VCaP (cell line): Measurements from ENCODE around the gene MTMR2.
A peak's percentile ranks its signal among the peaks of the same experiment; 100 is the strongest.

Experiments used
- H3K27ac ChIP-seq: fragments of 450-650 bp; 2 replicates; pipeline ENCODE4 v1.5.1; 2017
- TF ChIP-seq, protein P1 (sequence below): fragments of 450-650 bp; conservative IDR thresholded peaks from 2 replicates; pipeline ENCODE4 v1.5.1; 2017; ENCODE audit warnings: mild to moderate bottlenecking, moderate library complexity

Gene MTMR2

DNA sequence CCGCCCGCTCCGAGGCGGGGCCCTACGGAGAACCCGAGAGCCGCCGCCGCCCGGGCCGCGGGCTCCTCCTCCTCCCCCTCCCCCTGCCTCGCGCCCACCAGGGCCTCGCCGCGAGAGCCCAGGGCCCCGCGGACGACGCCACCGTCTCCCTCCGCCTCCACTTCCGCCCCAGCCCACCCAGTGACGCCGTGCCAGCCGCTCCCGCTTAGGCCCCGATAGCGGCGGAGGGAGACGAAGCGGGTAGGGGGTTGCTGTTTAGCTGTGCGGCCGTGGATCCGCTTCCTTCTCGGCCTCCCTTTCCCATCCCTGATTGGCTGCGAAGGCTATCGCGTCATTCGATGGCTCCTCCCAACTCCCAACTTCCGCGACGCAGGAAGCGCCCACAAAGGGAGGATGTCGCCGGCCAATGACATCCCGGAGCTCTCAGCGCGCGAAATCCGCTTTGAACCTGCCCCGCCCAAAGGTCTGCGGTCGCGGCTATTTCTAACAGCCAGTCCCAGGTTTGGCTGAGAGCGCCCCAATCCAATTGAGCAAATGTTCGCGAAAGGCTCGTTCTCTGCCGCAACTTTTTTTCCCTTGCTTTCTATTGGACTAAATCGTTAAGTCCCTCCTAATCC lies 134.3 kb downstream of the MTMR2 start, which contains the start of gene FAM76B:
FAM76B (minus strand) TSS at position 277 of the 617 bp plus-strand sequence. CDS start 304 bp downstream, outside the sequence.
- H3K27ac ChIP-seq = peak within 1 kb of the TSS; percentile 96
- TF ChIP-seq, protein P1, sequence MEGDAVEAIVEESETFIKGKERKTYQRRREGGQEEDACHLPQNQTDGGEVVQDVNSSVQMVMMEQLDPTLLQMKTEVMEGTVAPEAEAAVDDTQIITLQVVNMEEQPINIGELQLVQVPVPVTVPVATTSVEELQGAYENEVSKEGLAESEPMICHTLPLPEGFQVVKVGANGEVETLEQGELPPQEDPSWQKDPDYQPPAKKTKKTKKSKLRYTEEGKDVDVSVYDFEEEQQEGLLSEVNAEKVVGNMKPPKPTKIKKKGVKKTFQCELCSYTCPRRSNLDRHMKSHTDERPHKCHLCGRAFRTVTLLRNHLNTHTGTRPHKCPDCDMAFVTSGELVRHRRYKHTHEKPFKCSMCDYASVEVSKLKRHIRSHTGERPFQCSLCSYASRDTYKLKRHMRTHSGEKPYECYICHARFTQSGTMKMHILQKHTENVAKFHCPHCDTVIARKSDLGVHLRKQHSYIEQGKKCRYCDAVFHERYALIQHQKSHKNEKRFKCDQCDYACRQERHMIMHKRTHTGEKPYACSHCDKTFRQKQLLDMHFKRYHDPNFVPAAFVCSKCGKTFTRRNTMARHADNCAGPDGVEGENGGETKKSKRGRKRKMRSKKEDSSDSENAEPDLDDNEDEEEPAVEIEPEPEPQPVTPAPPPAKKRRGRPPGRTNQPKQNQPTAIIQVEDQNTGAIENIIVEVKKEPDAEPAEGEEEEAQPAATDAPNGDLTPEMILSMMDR = no peak

DNA sequence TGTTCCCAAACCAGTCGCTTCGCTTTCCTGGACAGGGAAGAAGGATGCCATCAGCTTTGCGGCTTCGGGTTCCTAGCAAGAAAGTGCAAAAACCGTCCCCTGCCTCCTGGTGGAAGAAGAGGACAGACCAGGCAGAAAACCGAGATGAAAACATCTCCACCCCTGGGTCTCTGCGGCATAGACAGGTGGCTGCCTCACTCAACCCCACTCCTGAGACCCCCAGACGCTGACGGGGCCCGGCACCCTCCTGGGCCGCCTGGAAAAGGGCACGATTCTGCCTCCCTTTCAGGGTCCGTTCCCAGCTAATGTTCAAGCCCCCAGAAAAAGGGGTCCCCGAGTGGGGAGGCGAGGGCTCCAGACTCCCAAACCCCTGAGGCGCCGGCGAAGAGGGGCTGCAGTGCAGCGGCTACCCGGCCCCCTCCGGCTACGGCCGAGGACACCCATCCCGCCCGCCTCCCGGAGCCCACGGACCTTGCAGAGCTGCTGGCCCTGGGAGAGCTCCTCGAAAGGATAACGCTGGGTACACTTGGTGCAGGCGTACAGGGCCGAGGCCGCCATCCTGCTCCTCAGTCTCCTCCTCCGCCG lies 134.9 kb downstream of the MTMR2 start:
- H3K27ac ChIP-seq = peak overlapping the region; percentile 96
- TF ChIP-seq, protein P1 = peak; percentile 70
